HUES64 (cell line): ENCODE results near the gene ATAD3B. TPM values are rescaled to one million over a fixed set of nuclear protein-coding genes. Genes with fewer than 3 reads are reported as not detected.

Source experiments
- H3K27ac ChIP-seq: 2 replicates; pipeline ENCODE4 v1.7.0; 2013; ENCODE audit warnings: low read depth, low read length, inconsistent platforms
- H3K27me3 ChIP-seq: 2 replicates; pipeline ENCODE4 v1.6.1; 2013; ENCODE audit warnings: mild to moderate bottlenecking, low read length; ENCODE audit not compliant: insufficient read depth
- H3K36me3 ChIP-seq: 2 replicates; pipeline ENCODE4 v1.6.1; 2013; ENCODE audit warnings: mild to moderate bottlenecking, low read length; ENCODE audit not compliant: insufficient read depth
- H3K4me1 ChIP-seq: 2 replicates; pipeline ENCODE4 v1.6.1; 2013; ENCODE audit warnings: mild to moderate bottlenecking, low read length, moderate library complexity; ENCODE audit not compliant: insufficient read depth
- H3K4me3 ChIP-seq: 2 replicates; pipeline ENCODE4 v1.5.1; 2013; ENCODE audit warnings: mild to moderate bottlenecking, low read length, moderate library complexity
- H3K9ac ChIP-seq: 2 replicates; pipeline ENCODE4 v1.6.1; 2013; ENCODE audit warnings: mild to moderate bottlenecking, low read depth, low read length
- H3K9me3 ChIP-seq: 2 replicates; pipeline ENCODE4 v1.6.1; 2013; ENCODE audit warnings: low read depth, low read length; ENCODE audit not compliant: insufficient read depth
- WGBS: fragments of 150-250, 120-280 bp; methylation state at CpG from one replicate; pipeline ENCODE4 v1.1.7; 2013; ENCODE audit warnings: missing lambda C conversion rate; 5-methylcytosine and 5-hydroxymethylcytosine counted together
- polyA plus RNA-seq, 2 experiments: library from polyadenylated mRNA; stranded (reverse); fragments of 50-300 nt; gene quantifications; one replicate each; pipeline ENCODE4 v1.2.3, GENCODE V29; 2013

ATAD3B gene
- 39.4 TPM for polyA plus RNA-seq (2013, experiment 1 of 2)
- 31.8 TPM for polyA plus RNA-seq (2013, experiment 2 of 2)

GRCh38 chr1:1471389-1472052, at the start of gene ATAD3B:
Gene ATAD3B (plus strand): TSS chr1:1471765. CDS start chr1:1471885, 120 bp downstream.
- H3K27ac ChIP-seq, result peak within 1 kb of the TSS; percentile 81
- WGBS, result under 1% methylated on average over 87 of the region's 87 CpGs
- H3K9me3 ChIP-seq, result no peaks in the 10 kb centered on the region

GRCh38 chr1:1421907-1422464, 49.6 kb upstream of the ATAD3B start:
- Histone ChIP-seq H3K9me3 (no peaks in the 10 kb centered on the region), H3K27ac (no peak overlapping the region), H3K4me1 (peaks cover 25% of the 10 kb centered on the region), H3K27me3 (no peaks in the 10 kb centered on the region), H3K9ac (0 out of 2 replicates have a peak overlapping the region, but pooled peaks have one; percentile 25), H3K4me3 (no peak overlapping the region), H3K36me3 (no peaks in the 10 kb centered on the region)
- WGBS, result 87% methylated on average over 6 of the region's 7 CpGs

More at GRCh38 chr1:1471389-1472052, at the start of gene ATAD3B:
- H3K36me3 ChIP-seq, result no peaks in the 10 kb centered on the region
- peak within 1 kb of the TSS; percentile 98 for H3K4me3 ChIP-seq
- no peaks in the 10 kb centered on the region for H3K27me3 ChIP-seq
- H3K4me1 ChIP-seq, result peaks cover 6% of the 10 kb centered on the region; the same call in 1 of the 2 replicates
- H3K9ac ChIP-seq, result peak within 1 kb of the TSS; percentile 89

GRCh38 chr1:1422465-1423244, 48.9 kb upstream of the ATAD3B start:
- Histone ChIP-seq H3K27ac (no peak overlapping the region), H3K9me3 (no peaks in the 10 kb centered on the region), H3K4me3 (no peak overlapping the region), H3K4me1 (peaks cover 22% of the 10 kb centered on the region), H3K9ac (0 out of 2 replicates have a peak overlapping the region, but pooled peaks have one; percentile 25), H3K27me3 (no peaks in the 10 kb centered on the region), H3K36me3 (no peaks in the 10 kb centered on the region)
- WGBS, result 78% methylated on average over 29 of the region's 29 CpGs

GRCh38 chr1:1423245-1423597, 48.3 kb upstream of the ATAD3B start:
- Histone ChIP-seq H3K36me3 (no peaks in the 10 kb centered on the region), H3K27ac (no peak overlapping the region), H3K27me3 (no peaks in the 10 kb centered on the region), H3K9me3 (no peaks in the 10 kb centered on the region), H3K9ac (no peak overlapping the region), H3K4me3 (no peak overlapping the region), H3K4me1 (peaks cover 22% of the 10 kb centered on the region)
- WGBS, result 92% methylated on average over 7 of the region's 7 CpGs

GRCh38 chr1:1424707-1425106, 46.9 kb upstream of the ATAD3B start:
- Histone ChIP-seq H3K4me3 (no peak overlapping the region), H3K27ac (no peak overlapping the region), H3K27me3 (no peaks in the 10 kb centered on the region), H3K4me1 (peaks cover 22% of the 10 kb centered on the region), H3K9me3 (no peaks in the 10 kb centered on the region), H3K36me3 (no peaks in the 10 kb centered on the region), H3K9ac (no peak overlapping the region)
- WGBS, result 94% methylated on average over 15 of the region's 15 CpGs

GRCh38 chr1:1425426-1425752, 46.2 kb upstream of the ATAD3B start:
- peaks cover 25% of the 10 kb centered on the region for H3K4me1 ChIP-seq
- H3K27ac ChIP-seq, result no peak overlapping the region; the same call in 1 of the 2 replicates
- no peak overlapping the region for H3K4me3 ChIP-seq
- H3K36me3 ChIP-seq, result no peaks in the 10 kb centered on the region
- no peaks in the 10 kb centered on the region for H3K27me3 ChIP-seq
- H3K9ac ChIP-seq, result no peak overlapping the region
- no peaks in the 10 kb centered on the region for H3K9me3 ChIP-seq
- 69% methylated on average over 12 of the region's 12 CpGs for WGBS

GRCh38 chr1:1425753-1426495, 45.6 kb upstream of the ATAD3B start:
- peak overlapping the region; percentile 20; the same call in 1 of the 2 replicates for H3K27ac ChIP-seq
- H3K4me1 ChIP-seq, result peaks cover 28% of the 10 kb centered on the region
- no peaks in the 10 kb centered on the region for H3K36me3 ChIP-seq
- no peak overlapping the region; the same call in 1 of the 2 replicates for H3K4me3 ChIP-seq
- WGBS, result 31% methylated on average over 33 of the region's 33 CpGs
- H3K27me3 ChIP-seq, result no peaks in the 10 kb centered on the region
- H3K9ac ChIP-seq, result no peak overlapping the region
- no peaks in the 10 kb centered on the region for H3K9me3 ChIP-seq

- no peaks in the 10 kb centered on the region for H3K9me3 ChIP-seq
- H3K4me3 ChIP-seq, result peak overlapping the region; percentile 34; the same call in 1 of the 2 replicates
- H3K27ac ChIP-seq, result no peak overlapping the region
- H3K36me3 ChIP-seq, result no peaks in the 10 kb centered on the region
- peaks cover 25% of the 10 kb centered on the region for H3K4me1 ChIP-seq
- no peak overlapping the region for H3K9ac ChIP-seq
- H3K27me3 ChIP-seq, result no peaks in the 10 kb centered on the region
- WGBS, result 19% methylated on average over 18 of the region's 19 CpGs
Observed at GRCh38 chr1:1426496-1427105, 45.0 kb upstream of the ATAD3B start.

GRCh38 chr1:1427106-1427819, 44.3 kb upstream of the ATAD3B start:
- H3K9me3 ChIP-seq, result no peaks in the 10 kb centered on the region
- H3K27me3 ChIP-seq, result no peaks in the 10 kb centered on the region
- WGBS, result 3% methylated on average over 64 of the region's 66 CpGs
- H3K27ac ChIP-seq, result peak overlapping the region; percentile 35; the same call in 1 of the 2 replicates
- H3K36me3 ChIP-seq, result no peaks in the 10 kb centered on the region
- peaks cover 32% of the 10 kb centered on the region for H3K4me1 ChIP-seq
- peak overlapping the region; percentile 47 for H3K4me3 ChIP-seq
- H3K9ac ChIP-seq, result no peak overlapping the region; the same call in 1 of the 2 replicates

- peak overlapping the region; percentile 47 for H3K4me3 ChIP-seq
- WGBS, result 3% methylated on average over 15 of the region's 22 CpGs
- H3K9ac ChIP-seq, result no peak overlapping the region; the same call in 1 of the 2 replicates
- peaks cover 33% of the 10 kb centered on the region for H3K4me1 ChIP-seq
- H3K27ac ChIP-seq, result peak overlapping the region; percentile 35; the same call in 1 of the 2 replicates
- no peaks in the 10 kb centered on the region for H3K36me3 ChIP-seq
- H3K27me3 ChIP-seq, result no peaks in the 10 kb centered on the region
- no peaks in the 10 kb centered on the region for H3K9me3 ChIP-seq
Observed at GRCh38 chr1:1427820-1428148, 43.8 kb upstream of the ATAD3B start.
